ENCODE measurements around the gene CAPS.
A peak's percentile ranks its signal among the peaks of the same experiment; 100 is the strongest.

The CAPS gene

DNA sequence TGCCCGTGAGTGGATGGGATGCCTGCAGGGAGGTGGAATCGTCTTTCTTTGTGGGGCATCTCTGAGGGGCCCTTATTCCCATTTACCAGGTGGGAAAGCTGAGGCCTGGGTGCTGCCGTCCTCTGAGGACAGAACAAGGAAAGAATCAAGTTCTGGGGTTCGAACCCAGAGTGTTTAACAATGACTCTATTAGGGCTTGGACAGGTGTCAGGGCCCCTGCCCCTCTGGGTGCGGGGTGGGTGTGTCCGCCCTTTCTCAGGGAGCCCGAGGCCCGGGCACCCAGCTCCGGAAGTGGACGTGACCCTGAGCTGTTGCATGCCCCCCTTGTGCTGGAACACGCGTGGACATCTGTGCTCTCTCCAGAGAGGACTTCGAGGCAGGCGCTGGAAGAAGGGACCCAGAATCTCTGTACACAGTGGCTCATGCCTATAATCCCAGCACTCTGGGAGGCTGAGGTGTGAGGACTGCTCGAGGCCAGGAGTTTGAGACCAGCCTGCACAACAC, 21.2 kb upstream of the CAPS start:
- DNase-seq: no peak

DNA sequence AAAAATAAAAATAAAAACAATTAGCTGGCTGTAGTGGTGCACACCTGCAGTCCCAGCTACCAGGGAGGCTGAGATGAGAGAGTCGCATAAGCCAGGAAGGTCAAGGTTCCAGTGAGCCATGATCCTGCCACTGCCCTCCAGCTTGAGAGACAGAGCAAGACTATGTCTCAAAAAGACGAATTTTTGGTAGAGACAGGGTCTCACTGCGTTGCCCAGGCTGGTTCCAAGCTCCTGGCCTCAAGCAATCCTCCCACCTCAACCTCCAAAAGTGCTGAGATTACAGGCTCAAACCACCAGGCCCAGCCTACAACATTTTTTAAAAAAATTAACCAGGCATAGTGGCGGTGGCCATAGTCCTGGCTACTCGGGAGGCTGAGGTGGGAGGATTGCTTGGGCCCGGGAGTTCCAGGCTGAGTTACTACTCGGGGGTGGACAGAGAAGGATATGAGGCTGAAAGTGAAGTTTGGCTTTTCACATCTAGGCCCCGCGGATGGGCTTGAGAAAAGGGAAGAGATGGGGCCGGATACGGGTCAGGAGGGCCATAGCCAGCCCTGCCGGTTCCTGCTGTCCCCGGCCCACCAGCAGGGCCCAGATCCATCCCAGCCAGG, 20.7 kb upstream of the CAPS start:
- no peak for DNase-seq

DNA sequence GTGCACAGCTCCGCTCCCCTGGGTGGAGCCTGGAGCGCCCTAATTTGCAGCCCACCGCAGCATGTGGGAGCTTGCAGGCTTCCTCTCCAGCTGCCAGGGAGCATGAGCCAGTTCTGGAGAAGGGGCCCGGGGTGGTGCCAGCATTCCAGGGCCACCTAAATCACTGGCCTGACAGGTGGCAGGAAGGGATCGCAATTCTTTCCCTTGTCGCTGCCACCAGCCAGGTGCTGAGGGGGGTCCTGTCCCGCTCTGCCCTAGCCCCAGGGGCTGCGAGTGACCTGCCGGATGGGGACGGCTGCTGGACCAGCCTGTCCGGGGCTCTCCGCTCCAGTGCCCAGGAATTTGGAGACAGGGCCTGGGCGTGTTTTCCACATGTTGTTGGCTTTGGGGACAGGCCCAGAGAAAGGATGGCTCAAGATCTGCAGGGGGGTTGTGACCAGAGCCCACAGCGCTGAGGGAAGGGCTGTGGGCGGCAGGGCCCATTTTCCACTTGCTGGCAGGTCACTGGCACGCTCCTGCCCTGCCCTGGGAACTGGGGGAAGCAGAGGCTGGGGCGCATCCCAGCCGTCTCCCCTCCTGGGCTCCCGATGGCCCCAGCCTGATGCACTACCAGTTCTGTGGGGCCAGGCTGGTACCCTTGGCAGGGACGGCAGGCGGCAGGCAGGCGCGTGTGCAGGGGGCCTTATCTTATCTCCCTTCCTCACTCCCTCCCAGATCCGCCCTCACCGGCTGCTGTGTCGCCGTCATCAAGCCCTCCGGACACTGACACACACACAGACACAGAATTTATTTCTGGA, 19.9 kb upstream of the CAPS start:
- DNase-seq: no peak

DNA sequence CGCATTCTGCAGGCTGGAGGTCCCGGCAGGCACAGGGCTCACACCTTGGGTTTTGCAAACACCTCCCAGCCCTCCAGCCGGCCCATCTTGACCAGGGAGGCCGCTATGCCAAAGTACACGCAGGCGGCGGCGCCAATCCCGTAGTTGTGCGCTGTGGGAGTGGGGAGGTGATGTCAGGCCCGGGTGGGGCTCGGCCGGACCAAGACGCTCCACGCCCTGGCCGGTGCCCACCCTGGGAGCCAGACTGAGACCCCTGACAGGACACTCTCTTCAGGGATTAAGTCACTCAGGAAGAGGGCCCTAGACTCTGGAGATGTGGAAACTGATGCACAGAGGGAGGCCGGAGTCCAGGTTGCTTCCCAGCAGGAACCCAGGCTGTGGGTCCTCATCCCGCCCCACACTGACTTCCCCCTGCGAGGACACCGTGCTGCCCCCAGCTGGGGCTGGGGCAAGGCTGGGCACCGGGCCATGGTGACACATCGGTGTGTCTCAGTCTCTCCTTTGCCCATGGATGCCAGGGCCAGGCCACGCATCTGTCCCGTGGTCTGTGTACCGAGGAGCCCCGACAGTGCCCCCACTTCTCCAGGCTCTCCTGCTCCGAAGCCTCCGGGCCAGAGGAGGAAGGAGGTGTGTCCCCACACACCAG, 19.2 kb upstream of the CAPS start:
- no peak for DNase-seq

DNA sequence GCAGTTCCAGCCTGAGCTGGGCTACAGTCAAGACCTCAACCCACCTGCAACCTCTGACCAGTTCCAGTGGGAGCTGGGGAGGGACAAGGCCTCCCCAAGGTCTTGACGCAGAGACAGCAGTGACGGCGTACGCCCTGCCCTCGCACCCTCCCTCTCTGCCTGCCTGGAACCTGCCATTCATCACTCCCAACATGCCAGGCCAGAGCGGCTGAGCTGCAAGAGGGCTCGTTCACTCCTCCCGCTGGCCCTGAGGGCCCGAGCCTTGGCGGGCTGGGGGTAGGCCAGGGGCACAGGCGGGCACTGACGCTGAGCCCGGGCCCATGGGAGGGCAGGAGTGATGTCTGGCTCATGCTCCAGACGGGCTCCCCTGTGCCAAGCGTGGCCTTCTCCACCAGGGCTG, 18.6 kb upstream of the CAPS start:
- DNase-seq: no peak

DNA sequence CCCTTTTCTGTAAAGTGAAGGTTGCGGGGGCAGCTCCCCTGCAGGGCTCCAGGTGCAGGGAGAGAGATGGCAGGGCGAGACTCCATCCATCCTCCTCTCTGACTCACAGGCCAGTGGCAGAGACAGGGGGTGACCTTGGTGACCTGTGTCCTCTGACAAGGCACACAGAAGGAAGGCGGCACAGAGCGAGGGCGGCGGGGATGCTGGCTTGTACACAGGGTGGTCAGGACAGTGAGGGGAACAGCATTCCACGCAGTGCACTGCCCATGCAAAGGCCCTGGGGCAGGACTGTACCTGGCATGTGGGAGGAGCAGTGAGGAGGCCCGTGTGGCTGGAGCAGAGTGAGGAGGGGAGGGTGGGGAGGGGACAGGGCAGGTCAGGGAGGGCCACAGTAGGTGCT, 18.2 kb upstream of the CAPS start:
- no peak for DNase-seq

DNA sequence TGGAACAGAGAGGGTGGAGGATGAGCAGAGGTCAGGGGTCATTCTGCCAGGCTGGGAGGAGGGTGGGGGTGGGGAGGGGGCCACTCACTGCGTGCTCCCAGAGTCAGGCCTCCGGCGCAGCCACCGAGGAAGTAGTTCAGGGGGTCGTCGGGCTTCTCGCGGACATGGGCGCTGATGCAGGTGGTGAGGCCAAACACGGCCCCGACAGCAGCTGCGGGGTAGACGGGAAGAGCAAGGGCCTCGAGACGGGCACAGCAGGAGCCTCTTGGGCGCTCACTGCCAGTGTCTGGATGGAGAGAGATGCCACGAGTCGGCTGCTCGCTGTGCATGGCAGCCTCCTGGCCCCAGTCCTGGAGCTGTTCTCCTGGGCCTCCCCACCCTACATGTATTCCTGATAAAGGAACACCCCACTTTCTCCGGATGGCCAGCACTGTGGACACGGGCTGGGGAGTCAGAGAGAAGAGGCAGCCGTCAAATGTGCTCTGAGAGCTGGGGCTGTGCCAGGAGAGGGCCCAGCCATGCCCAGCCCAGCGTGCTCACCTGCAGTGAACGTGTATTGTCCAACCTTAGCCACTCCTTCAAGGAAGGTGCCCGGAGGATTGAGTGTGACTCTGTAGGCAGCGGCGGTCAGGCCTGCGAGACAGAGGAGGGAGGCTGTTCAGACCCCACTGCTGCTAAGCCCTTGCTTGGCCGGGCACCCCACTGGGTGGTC, 17.5 kb upstream of the CAPS start:
- DNase-seq: no peak

DNA sequence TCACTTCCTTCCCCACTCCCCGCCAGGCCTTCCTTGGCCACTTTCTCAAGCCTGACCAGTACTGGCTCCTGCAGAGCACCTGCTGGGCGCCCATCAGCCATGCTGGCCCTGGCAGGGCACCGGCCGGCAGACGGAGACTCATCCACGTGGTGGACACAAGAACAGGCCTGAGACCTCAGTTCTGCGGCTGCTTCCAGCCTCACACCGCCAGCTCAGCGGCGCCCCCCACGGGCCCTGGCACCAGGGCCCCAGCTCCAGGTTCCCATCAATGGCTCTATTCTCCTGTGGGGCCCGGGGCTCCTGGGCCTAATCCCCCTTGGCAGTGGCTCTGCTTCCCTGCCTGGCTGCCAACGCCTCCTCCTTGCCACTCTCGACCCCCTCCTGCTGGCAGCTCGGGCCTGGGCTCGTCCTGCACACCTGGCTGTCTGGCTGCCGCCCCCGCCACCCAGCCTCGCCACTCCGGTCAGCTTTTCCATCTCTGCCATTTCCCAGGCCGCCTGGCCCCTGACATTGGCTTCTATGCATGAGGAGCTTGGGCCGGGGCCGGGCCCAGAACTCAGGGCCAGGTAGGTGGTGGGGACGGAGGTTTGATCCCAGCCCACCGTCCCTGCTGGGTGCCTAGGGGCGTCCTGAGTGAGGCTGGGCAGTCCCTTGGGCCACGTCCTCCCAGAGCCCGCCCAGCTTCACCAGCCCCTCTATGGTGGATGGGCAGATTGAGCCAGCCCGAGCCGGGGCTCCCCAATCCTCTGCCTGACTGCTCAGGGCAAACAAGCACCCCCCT, 16.7 kb upstream of the CAPS start:
- no peak for DNase-seq

DNA sequence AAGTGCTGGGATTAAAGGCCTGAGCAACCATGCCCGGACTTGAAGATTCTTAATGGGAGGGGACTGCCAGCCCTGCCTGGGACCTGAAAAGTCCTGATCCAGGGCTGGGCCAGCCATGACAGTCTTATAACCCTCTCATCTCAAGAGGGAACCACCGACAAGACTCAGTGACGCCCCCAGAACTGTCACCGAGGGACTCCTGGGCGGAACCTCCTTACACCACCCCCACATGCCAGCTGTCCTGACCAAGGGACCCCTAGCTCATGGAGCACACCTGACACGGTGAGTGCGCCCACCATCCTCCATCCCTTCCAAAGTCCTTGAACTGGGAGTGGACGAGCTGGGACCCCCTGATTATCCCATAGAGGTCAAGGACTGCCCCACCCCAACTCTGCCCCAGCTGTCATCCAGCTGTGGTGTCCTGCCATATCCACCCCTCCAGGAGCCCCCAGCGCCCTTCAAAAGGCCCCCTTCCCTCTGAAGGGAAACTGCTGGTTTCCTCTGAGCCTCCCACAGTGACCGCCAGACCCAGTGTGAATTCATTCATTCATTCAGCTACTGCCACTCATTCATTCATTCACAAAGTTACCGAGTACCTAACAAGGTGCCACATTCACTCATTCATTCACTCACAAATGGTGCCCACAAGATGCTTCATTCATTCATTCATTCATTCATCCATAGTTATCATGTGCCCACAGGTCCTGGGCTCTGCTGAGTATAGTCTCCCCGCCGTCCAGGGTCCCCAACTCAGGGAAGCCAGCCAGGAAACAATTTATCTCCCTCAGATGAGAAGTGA, 14.1 kb upstream of the CAPS start:
- no peak for DNase-seq

DNA sequence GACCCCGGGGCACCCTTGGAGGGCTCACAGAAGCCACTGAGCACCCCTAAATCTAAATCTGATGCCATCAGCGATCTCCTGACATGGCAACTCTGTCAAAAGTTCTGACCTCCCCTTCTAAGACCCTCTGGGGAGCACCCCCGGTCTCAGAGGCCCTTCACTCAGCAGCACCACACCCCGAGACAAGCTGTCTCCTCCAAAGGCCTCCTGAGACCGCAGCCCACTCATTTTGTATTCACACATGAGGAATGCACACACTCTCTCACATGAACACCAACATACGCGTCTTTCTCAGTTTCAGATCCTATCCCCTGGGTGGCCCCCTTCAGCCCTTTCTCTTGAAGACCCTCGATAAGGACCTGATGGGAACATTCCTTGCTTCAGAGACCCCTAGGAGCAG, 13.1 kb upstream of the CAPS start:
- no peak for DNase-seq

DNA sequence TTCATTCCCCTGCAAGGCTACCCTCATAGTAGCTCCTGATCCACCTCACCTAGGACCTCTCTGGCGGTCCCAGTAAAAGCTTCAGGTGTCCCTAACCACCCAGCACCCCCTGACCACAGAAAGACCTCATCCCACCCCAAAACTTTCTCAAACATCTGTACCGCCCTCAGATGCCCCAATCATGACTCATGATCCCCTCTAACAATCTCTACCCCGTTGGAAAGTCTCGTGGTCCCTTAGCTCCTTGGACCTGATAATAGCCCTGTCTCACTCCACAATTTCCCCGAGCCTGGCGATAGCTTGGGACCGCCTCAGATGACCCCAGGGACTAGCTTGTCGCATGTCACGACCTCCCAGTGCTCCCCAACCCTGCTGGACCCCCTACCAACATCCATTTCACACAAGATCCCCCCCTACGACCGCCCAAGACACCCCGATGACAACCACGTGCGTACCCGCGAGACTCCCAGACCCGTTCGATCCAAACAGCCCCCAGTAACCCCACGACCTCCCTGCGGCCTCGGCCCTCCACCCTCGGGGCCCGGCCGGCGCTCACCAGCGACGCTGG, 10.9 kb upstream of the CAPS start:
- peak; percentile 42 for DNase-seq

DNA sequence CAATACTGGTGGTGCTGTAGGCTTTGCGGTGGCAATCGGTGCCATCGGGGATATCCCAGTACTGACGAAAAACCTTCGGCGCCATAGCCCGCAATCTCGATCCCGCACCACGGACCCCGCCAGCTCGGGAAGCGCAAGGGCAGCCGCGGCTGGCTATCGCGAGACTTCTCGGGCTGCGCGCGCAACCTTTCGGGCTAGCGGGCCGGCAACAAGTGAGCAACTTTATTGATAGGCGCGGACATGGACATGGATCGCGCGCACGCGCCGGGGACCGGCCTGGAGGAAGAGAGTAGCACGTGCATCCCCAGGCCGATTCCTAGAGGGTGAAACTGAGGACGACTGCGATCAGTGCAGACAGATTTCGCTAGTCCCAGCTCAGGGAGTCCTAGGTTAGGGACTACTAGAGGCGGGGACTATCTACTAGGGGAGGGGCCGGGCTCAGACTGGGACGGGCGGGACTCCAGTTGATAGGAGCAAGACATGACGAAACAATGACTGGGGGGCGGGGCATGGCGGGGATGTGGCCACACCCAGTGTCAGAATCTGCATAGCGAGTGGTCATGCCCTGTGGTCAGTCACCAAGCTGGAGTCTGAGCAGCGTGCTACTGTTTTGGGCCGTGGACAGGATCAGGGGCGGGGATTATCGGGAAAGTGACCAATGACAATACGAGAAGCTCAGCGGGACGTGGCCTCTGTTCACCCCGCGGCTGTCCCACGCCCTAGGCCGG, 10.3 kb upstream of the CAPS start, which contains the start of gene NDUFA11:
Gene NDUFA11, minus strand, starts transcription at position 167 of the 728 bp plus-strand sequence. Its CDS starts 82 bp downstream, at position 85.
- DNase-seq: peak; percentile 98

DNA sequence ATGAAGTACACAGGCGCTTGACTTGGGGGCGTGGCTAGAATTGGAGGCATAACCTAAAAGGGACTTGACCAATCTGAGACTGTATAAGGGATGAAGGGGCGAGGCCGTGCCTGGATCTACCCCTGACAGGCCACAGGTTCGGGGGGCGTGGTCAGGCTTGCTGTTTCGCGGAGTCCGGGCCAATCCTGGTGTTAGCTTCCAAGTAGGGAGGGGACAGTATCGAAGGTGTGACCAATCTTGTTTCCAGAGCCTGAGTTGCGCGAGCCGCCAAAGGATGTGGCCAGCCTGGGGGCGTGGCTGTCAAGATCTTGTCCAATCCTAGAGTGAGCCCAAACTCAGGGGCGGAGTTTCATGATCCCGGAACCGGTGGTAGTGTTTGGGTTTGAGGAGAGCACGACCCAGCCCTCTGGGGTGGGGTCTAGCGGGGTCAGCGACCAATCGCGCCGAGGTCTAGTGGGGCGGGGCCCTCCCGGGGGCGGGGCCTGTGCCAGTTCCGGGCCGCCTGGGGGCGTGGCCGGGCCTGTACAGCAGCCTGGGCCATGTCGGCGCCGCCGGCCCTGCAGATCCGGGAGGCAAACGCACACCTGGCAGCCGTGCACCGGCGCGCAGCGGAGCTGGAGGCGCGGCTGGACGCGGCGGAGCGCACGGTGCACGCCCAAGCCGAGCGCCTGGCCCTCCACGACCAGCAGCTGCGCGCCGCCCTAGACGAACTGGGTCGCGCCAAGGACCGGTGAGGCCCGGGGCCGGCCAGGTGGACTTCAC, 9.5 kb upstream of the CAPS start, which contains the start of gene VMAC:
Gene VMAC, plus strand, starts transcription at position 521 of the 762 bp plus-strand sequence. Its CDS starts 19 bp downstream, at position 540.
- DNase-seq: peak; percentile 100

DNA sequence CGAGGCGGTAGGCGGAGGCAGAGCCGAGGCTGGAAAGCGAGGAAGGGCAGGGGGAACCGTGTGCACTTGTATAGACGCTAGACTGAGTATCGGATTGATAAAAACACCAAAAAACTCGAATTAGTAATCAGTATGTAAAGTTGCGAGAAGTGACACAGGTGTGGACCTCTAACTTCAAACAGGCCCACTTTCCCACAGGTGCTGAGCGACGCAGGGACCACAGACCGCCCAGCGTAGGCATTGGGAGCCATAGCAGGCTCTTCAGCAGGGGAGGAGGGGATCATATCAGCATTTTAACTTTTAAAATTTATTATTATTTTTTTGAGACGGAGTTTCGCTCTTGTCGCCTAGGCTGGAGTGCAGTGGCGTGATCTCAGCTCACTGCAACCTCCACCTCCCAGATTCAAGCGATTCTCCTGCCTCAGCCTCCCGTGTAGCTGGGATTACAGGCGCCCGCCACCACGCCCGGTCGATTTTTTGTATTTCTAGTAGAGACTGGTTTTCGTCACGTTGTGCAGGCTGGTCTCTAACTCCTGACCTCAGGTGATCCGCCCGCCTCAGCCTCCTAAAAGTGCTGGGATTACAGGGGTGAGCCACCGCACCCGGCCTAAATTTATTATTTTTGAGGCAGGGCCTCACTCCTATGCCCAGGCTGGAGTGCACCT, 8.8 kb upstream of the CAPS start:
- DNase-seq: no peak

DNA sequence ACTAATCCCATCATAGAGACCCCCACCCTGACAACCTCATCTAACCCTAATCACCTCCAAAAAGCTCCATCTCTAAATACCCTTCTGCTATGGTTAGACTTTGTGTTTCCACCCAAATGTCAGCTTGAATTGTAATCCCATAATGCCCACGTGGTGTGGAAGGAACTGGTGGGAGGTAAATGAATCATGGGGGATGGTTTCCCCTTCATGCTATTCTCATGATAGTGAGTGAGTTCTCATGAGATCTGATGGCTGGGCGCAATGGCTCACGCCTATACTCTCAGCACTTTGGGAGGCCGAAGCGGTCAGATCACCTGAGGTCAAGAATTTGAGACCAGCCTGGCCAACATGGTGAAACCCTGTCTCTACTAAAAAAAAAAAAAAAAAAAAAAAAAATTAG, 6.8 kb upstream of the CAPS start:
- DNase-seq: peak; percentile 70

DNA sequence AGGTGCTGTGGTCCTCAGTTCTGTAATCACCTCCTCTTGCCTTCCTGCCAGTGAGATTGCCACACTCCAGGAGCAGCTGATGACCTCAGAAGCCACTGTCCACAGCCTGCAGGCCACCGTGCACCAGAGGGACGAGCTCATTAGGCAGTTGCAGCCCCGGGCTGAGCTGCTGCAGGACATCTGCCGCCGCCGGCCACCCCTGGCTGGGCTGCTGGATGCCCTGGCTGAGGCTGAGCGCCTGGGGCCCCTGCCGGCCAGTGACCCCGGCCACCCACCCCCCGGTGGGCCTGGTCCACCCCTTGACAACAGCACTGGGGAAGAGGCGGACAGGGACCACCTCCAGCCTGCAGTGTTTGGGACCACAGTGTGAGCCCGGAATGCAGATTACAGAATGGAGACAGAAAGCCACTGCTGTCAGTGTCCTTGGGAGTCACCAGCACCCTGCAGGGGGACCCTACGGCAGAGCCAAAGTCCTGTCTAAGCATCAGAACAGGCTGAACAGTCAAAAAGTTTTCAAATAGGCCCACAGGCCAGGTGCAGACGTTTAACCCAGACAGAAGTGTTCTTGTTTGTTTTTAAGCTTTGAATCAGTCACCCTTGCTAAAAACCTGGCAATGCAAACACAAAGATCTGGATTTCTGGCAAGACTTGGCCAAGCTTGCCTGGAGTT, 5.1 kb upstream of the CAPS start:
- DNase-seq: no peak

DNA sequence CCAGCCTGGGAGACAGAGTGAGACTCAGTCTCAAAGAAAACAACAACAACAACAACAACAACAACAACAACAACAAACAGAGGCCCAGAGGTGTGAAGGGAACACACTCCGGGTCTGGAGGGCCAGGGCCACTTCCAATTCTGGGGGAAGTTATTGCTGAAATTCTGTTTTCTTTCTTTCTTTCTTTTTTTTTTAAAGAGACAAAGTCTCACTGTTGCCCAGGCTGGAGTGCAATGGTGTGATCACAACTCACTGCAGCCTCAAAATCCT, 3.5 kb upstream of the CAPS start:
- DNase-seq: no peak

DNA sequence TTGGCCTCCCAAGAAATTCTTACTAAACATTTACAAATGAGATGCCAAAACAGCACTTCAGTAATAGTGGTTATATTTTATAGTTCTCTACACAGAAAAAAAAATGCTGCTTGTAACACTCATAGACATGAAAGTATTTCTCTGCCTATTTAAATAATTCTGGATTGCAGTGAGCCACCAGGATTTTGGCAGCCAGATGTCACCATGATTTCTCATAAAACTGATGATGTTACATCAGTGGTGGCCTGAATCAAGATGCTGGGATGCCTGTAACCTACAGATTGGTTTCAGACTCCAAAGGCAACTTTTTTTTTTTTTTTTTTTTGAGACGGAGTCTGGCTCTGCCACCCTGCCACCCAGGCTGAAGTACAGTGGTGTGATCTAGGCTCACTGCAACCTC, 2.7 kb upstream of the CAPS start:
- DNase-seq: no peak

DNA sequence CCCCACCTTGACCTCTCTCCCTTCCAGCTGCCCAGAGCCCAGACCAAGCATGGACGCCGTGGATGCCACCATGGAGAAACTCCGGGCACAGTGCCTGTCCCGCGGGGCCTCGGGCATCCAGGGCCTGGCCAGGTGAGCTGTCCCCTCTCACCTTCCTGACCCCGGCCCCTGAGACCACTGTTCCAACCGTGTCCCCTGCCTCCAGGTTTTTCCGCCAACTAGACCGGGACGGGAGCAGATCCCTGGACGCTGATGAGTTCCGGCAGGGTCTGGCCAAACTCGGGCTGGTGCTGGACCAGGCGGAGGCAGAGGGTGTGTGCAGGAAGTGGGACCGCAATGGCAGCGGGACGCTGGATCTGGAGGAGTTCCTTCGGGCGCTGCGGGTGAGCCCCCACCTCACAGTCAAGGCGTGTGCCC, 312 bp downstream of the CAPS start:
- DNase-seq: no peak
